Measurements from ENCODE around the gene NDFIP2.

DNA sequence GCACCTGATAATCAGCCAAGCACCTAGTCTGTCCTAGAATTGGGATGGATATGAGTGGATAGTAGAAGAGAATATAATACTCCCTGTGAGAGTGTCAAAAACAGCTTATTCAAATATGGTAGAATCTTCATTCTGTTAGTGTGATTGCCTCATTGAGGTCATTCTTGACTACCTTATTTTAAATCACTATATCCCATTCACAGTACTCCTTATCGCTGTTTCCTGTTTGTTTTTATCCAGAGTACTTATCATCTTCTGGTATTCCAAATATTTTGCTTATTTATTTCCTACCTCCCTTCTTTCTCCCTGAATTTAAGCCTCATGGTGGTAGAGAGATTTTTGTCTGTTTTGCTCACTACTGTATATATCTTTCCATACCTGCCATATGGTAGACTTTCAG lies 9.9 kb downstream of the NDFIP2 start:
- TF ChIP-seq, protein P1, sequence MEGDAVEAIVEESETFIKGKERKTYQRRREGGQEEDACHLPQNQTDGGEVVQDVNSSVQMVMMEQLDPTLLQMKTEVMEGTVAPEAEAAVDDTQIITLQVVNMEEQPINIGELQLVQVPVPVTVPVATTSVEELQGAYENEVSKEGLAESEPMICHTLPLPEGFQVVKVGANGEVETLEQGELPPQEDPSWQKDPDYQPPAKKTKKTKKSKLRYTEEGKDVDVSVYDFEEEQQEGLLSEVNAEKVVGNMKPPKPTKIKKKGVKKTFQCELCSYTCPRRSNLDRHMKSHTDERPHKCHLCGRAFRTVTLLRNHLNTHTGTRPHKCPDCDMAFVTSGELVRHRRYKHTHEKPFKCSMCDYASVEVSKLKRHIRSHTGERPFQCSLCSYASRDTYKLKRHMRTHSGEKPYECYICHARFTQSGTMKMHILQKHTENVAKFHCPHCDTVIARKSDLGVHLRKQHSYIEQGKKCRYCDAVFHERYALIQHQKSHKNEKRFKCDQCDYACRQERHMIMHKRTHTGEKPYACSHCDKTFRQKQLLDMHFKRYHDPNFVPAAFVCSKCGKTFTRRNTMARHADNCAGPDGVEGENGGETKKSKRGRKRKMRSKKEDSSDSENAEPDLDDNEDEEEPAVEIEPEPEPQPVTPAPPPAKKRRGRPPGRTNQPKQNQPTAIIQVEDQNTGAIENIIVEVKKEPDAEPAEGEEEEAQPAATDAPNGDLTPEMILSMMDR (IDR thresholded peaks at IDR 0.05), result no peak
- no peak for TF ChIP-seq POLR2AphosphoS5 (IDR thresholded peaks at IDR 0.05)
